A673 (cell line): ENCODE measurements around the gene GUCY1A1.

ENCODE experiments used
- CTCF ChIP-seq: fragments of 300-800, 200-600 bp; sonication (generic); conservative IDR thresholded peaks from 2 replicates; pipeline ENCODE4 v1.5.1; 2017; ENCODE audit warnings: low read depth, mild to moderate bottlenecking, antibody characterized with exemption, low read length, moderate library complexity, mixed read lengths
- EZH2 ChIP-seq: fragments of 200-600 bp; sonication (generic); IDR thresholded peaks from 2 replicates; pipeline ENCODE4 v1.6.1; 2017; ENCODE audit warnings: borderline replicate concordance, low read depth, mild to moderate bottlenecking, mixed read lengths, antibody characterized with exemption, low read length; ENCODE audit not compliant: poor library complexity, severe bottlenecking

- no peak for TF ChIP-seq CTCF
- TF ChIP-seq EZH2 = no peak
Measured at GRCh38 chr4:155618183-155618838, 48.3 kb upstream of the GUCY1A1 start.
